Mesenchymal stem cell (in vitro differentiated cells and primary cell): ENCODE results near the gene SDR39U1.

Experiments
- DNase-seq: peaks from one replicate; pipeline ENCODE4 v3.0.0-alpha.2; 2013
- H2AFZ ChIP-seq: one replicate; pipeline ENCODE4 v1.6.1; 2013; ENCODE audit warnings: low read depth, mild to moderate bottlenecking, control low read depth, inconsistent platforms, low read length, moderate library complexity
- H2AK5ac ChIP-seq: 2 replicates; pipeline ENCODE4 v1.6.1; 2013; ENCODE audit warnings: low read length, moderate library complexity, mild to moderate bottlenecking, inconsistent platforms; ENCODE audit not compliant: severe bottlenecking
- H2BK120ac ChIP-seq: one replicate; pipeline ENCODE4 v1.6.1; 2013; ENCODE audit warnings: low read depth, mild to moderate bottlenecking, inconsistent platforms, low read length, moderate library complexity
- H2BK12ac ChIP-seq, 2 experiments: one replicate each; pipeline ENCODE4 v1.6.1; 2013; ENCODE audit warnings: inconsistent platforms in 2 of 2, low read length in 2 of 2, mild to moderate bottlenecking in 2 of 2, moderate library complexity in 2 of 2, control low read depth in 1 of 2
- H2BK15ac ChIP-seq: one replicate; pipeline ENCODE4 v1.6.1; 2013; ENCODE audit warnings: mild to moderate bottlenecking, low read depth, inconsistent platforms; ENCODE audit not compliant: poor library complexity, severe bottlenecking
- H2BK5ac ChIP-seq: 2 replicates; pipeline ENCODE4 v1.6.1; 2013; ENCODE audit warnings: low read depth, mild to moderate bottlenecking, low read length, control low read depth, inconsistent platforms; ENCODE audit not compliant: poor library complexity, severe bottlenecking
- H3K14ac ChIP-seq, 2 experiments: one replicate each; pipeline ENCODE4 v1.6.1; 2013; ENCODE audit warnings: inconsistent platforms in 2 of 2, low read length in 2 of 2, control low read depth in 1 of 2, mild to moderate bottlenecking in 1 of 2, moderate library complexity in 1 of 2
- H3K18ac ChIP-seq, 2 experiments: one replicate each; pipeline ENCODE4 v1.6.1; 2013; ENCODE audit warnings: inconsistent platforms in 2 of 2, low read length in 2 of 2, control low read depth in 1 of 2, low read depth in 1 of 2, mild to moderate bottlenecking in 1 of 2
- H3K23ac ChIP-seq, 2 experiments: one replicate each; pipeline ENCODE4 v1.6.1; 2013; ENCODE audit warnings: inconsistent platforms in 2 of 2, low read length in 2 of 2, mild to moderate bottlenecking in 2 of 2, moderate library complexity in 2 of 2, control low read depth in 1 of 2
- H3K27ac ChIP-seq: 2 replicates; pipeline ENCODE4 v1.5.1; 2013; ENCODE audit warnings: mild to moderate bottlenecking, moderate library complexity, low read length, control low read depth, inconsistent platforms; ENCODE audit not compliant: poor library complexity, severe bottlenecking
- H3K27me3 ChIP-seq, 2 experiments: 2 replicates each; pipeline versions ENCODE4 v1.6.1 to v1.7.0; 2013; ENCODE audit warnings: low read length in 2 of 2, mild to moderate bottlenecking in 2 of 2, moderate library complexity in 2 of 2, control low read depth in 1 of 2, inconsistent platforms in 1 of 2; ENCODE audit not compliant: control insufficient read depth in 1 of 2, insufficient read depth in 1 of 2
- H3K36me3 ChIP-seq, 2 experiments: 2 replicates each; pipeline versions ENCODE4 v1.6.1 to v1.7.0; 2013; ENCODE audit warnings: low read length in 2 of 2, control low read depth in 1 of 2, inconsistent platforms in 1 of 2, low read depth in 1 of 2, mild to moderate bottlenecking in 1 of 2; ENCODE audit not compliant: insufficient read depth in 2 of 2, control insufficient read depth in 1 of 2
- H3K4ac ChIP-seq, 2 experiments: one replicate each; pipeline ENCODE4 v1.6.1; 2013; ENCODE audit warnings: inconsistent platforms in 2 of 2, low read length in 2 of 2, mild to moderate bottlenecking in 2 of 2, moderate library complexity in 2 of 2, control low read depth in 1 of 2, low read depth in 1 of 2
- H3K4me1 ChIP-seq: 2 replicates; pipeline ENCODE4 v1.6.1; 2013; ENCODE audit warnings: low read depth, low read length, control low read depth; ENCODE audit not compliant: control insufficient read depth, insufficient read depth
- H3K4me2 ChIP-seq: 2 replicates; pipeline ENCODE4 v1.6.1; 2013; ENCODE audit warnings: low read length, mild to moderate bottlenecking, inconsistent platforms; ENCODE audit not compliant: poor library complexity, severe bottlenecking
- H3K4me3 ChIP-seq, 2 experiments: 2 replicates each; pipeline versions ENCODE4 v1.5.1 to v1.7.0; 2013; ENCODE audit warnings: low read length in 2 of 2, mild to moderate bottlenecking in 2 of 2, control low read depth in 1 of 2, low read depth in 1 of 2; ENCODE audit not compliant: insufficient read depth in 1 of 2
- H3K79me1 ChIP-seq: replicated peaks from 2 replicates; pipeline ENCODE4 v1.6.1; 2013; ENCODE audit warnings: mild to moderate bottlenecking, control low read depth, low read length, inconsistent platforms; ENCODE audit not compliant: poor library complexity, severe bottlenecking
- H3K9ac ChIP-seq: 2 replicates; pipeline ENCODE4 v1.7.0; 2013; ENCODE audit warnings: mild to moderate bottlenecking, low read length, moderate library complexity
- H3K9me3 ChIP-seq: 2 replicates; pipeline ENCODE4 v1.7.0; 2013; ENCODE audit warnings: mild to moderate bottlenecking, low read length; ENCODE audit not compliant: control insufficient read depth
- H4K8ac ChIP-seq: one replicate; pipeline ENCODE4 v1.6.1; 2013; ENCODE audit warnings: inconsistent platforms, mild to moderate bottlenecking, low read length, moderate library complexity
- H4K91ac ChIP-seq: one replicate; pipeline ENCODE4 v1.6.1; 2013; ENCODE audit warnings: mild to moderate bottlenecking, low read length, inconsistent platforms
- WGBS: methylation state at CpG from one replicate; pipeline ENCODE4 v1.1.7; 2013; ENCODE audit warnings: mixed read lengths; 5-methylcytosine and 5-hydroxymethylcytosine counted together

The SDR39U1 gene

GRCh38 chr14:24430682-24431568 lies 11.7 kb downstream of the SDR39U1 start:
- peak overlapping the region in 1 of 2 experiments; percentile 97 for H3K14ac ChIP-seq
- DNase-seq = peak; percentile 85
- peak overlapping the region; percentile 93 for H2BK120ac ChIP-seq
- H3K27ac ChIP-seq = peak overlapping the region; percentile 89
- peak overlapping the region; percentile 90 for H2AK5ac ChIP-seq
- peak overlapping the region; percentile 84 for H4K8ac ChIP-seq
- peak overlapping the region; percentile 90 for H3K4me2 ChIP-seq
- H3K27me3 ChIP-seq = no peaks in the 10 kb centered on the region
- WGBS = 11% methylated on average over 14 of the region's 19 CpGs
- peak overlapping the region; percentile 42 for H2AFZ ChIP-seq
- peak overlapping the region; percentile 75 to 99 for H3K4me3 ChIP-seq
- peaks cover 19 to 46% of the 10 kb centered on the region in 2 experiments for H3K36me3 ChIP-seq
- no peak overlapping the region for H2BK15ac ChIP-seq
- H3K9me3 ChIP-seq = no peaks in the 10 kb centered on the region
- peak overlapping the region; percentile 28 to 72 for H2BK12ac ChIP-seq
- peak overlapping the region; percentile 88 to 90 for H3K18ac ChIP-seq
- H4K91ac ChIP-seq = peak overlapping the region; percentile 98
- H3K4ac ChIP-seq = peak overlapping the region; percentile 90 to 98
- H3K79me1 ChIP-seq = peaks cover 12% of the 10 kb centered on the region
- H3K23ac ChIP-seq = peak overlapping the region in 1 of 2 experiments; percentile 90
- peak overlapping the region; percentile 99 for H3K9ac ChIP-seq
- peaks cover 26% of the 10 kb centered on the region for H3K4me1 ChIP-seq
- peak overlapping the region; percentile 92 for H2BK5ac ChIP-seq

- peak overlapping the region; percentile 42 for H2AFZ ChIP-seq
- WGBS = 2% methylated on average over 21 of the region's 28 CpGs
Measured at GRCh38 chr14:24430143-24430681, 12.4 kb downstream of the SDR39U1 start.

GRCh38 chr14:24429395-24430142 lies 13.0 kb downstream of the SDR39U1 start, which contains the start of the genes CBLN3 and KHNYN:
Gene CBLN3 (minus strand): TSS chr14:24429668. CDS start chr14:24429054, 614 bp downstream.
Gene KHNYN (plus strand): TSS chr14:24429954. CDS start chr14:24430731, 777 bp downstream.
- H2AK5ac ChIP-seq = peak within 1 kb of the TSS; percentile 90
- H4K8ac ChIP-seq = peak within 1 kb of the TSS; percentile 90
- peak within 1 kb of the TSS; percentile 87 to 94 for H2BK12ac ChIP-seq

More at GRCh38 chr14:24430143-24430681, 12.4 kb downstream of the SDR39U1 start:
- H3K18ac ChIP-seq = peak overlapping the region; percentile 88 to 96
- peak overlapping the region; percentile 91 for H2BK15ac ChIP-seq
- H3K27ac ChIP-seq = peak overlapping the region; percentile 89
- H4K8ac ChIP-seq = peak overlapping the region; percentile 90
- H3K79me1 ChIP-seq = peaks cover 9% of the 10 kb centered on the region
- H3K23ac ChIP-seq = peak overlapping the region in 1 of 2 experiments; percentile 90
- peak overlapping the region; percentile 90 for H2AK5ac ChIP-seq
- peak overlapping the region; percentile 90 for H3K4me2 ChIP-seq
- peak; percentile 86 for DNase-seq
- H3K36me3 ChIP-seq = peaks cover 13 to 39% of the 10 kb centered on the region in 2 experiments
- H3K4me3 ChIP-seq = peak overlapping the region; percentile 75 to 99
- H2BK5ac ChIP-seq = peak overlapping the region; percentile 92
- H3K14ac ChIP-seq = peak overlapping the region in 1 of 2 experiments; percentile 97
- H3K4me1 ChIP-seq = peaks cover 26% of the 10 kb centered on the region
- H3K4ac ChIP-seq = peak overlapping the region; percentile 90 to 98
- no peaks in the 10 kb centered on the region for H3K27me3 ChIP-seq
- H2BK120ac ChIP-seq = peak overlapping the region; percentile 93
- no peaks in the 10 kb centered on the region for H3K9me3 ChIP-seq
- peak overlapping the region; percentile 99 for H3K9ac ChIP-seq
- H2BK12ac ChIP-seq = peak overlapping the region; percentile 28 to 37
- H4K91ac ChIP-seq = peak overlapping the region; percentile 98

More at GRCh38 chr14:24429395-24430142, 13.0 kb downstream of the SDR39U1 start, which contains the start of the genes CBLN3 and KHNYN:
- H2BK5ac ChIP-seq = peak within 1 kb of the TSS; percentile 92
- peak within 1 kb of the TSS in 1 of 2 experiments; percentile 90 for H3K23ac ChIP-seq
- H3K27me3 ChIP-seq = no peaks in the 10 kb centered on the region
- peak within 1 kb of the TSS; percentile 93 for H2BK120ac ChIP-seq
- peak; percentile 96 for DNase-seq
- H2AFZ ChIP-seq = peak within 1 kb of the TSS; percentile 42
- H3K4me1 ChIP-seq = peaks cover 26% of the 10 kb centered on the region
- no peaks in the 10 kb centered on the region for H3K9me3 ChIP-seq
- H3K36me3 ChIP-seq = peaks cover 12 to 33% of the 10 kb centered on the region in 2 experiments
- peak within 1 kb of the TSS; percentile 98 for H4K91ac ChIP-seq
- H3K18ac ChIP-seq = peak within 1 kb of the TSS; percentile 88 to 96
- H2BK15ac ChIP-seq = peak within 1 kb of the TSS; percentile 91
- peak within 1 kb of the TSS; percentile 89 for H3K27ac ChIP-seq
- H3K79me1 ChIP-seq = peaks cover 9% of the 10 kb centered on the region
- peak within 1 kb of the TSS; percentile 75 to 99 for H3K4me3 ChIP-seq
- peak within 1 kb of the TSS; percentile 90 for H3K4me2 ChIP-seq
- peak within 1 kb of the TSS in 1 of 2 experiments; percentile 97 for H3K14ac ChIP-seq
- 10% methylated on average over 55 of the region's 57 CpGs for WGBS
- peak within 1 kb of the TSS; percentile 99 for H3K9ac ChIP-seq
- peak within 1 kb of the TSS; percentile 90 to 98 for H3K4ac ChIP-seq
